ENCODE measurements around the gene TXLNG. TPM values are rescaled to one million over a fixed set of nuclear protein-coding genes. Genes with fewer than 3 reads are reported as not detected.
A peak's percentile ranks its signal among the peaks of the same experiment; 100 is the strongest.

Gene TXLNG
- total RNA-seq, 2 donors from 2014 or later = 10.9 to 12.9 TPM

DNA sequence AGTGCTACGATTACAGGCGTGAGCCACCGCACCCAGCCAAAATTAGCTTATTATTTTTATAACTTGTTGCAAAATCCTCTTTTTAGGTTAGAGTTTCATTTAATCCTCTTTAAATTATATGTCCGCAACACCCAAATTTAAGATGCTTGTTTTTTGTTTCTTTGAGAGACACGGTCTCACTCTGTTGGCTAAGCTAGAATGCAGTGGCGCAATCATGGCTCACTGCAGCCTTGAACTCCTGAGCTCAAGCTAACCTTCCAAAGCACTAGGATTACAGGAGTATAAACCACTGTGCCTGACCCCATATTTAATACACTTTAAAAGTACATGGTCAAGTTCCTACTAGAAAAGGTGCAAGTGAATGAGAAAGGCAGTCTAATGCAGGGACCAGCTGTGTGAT, 81.7 kb downstream of the TXLNG start:
- H3K4me1 ChIP-seq = peaks cover 14% of the 10 kb centered on the region
- TF ChIP-seq POLR2A (IDR thresholded peaks at IDR 0.05) = no peak
- TF ChIP-seq, protein P1, sequence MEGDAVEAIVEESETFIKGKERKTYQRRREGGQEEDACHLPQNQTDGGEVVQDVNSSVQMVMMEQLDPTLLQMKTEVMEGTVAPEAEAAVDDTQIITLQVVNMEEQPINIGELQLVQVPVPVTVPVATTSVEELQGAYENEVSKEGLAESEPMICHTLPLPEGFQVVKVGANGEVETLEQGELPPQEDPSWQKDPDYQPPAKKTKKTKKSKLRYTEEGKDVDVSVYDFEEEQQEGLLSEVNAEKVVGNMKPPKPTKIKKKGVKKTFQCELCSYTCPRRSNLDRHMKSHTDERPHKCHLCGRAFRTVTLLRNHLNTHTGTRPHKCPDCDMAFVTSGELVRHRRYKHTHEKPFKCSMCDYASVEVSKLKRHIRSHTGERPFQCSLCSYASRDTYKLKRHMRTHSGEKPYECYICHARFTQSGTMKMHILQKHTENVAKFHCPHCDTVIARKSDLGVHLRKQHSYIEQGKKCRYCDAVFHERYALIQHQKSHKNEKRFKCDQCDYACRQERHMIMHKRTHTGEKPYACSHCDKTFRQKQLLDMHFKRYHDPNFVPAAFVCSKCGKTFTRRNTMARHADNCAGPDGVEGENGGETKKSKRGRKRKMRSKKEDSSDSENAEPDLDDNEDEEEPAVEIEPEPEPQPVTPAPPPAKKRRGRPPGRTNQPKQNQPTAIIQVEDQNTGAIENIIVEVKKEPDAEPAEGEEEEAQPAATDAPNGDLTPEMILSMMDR (IDR thresholded peaks at IDR 0.05) = no peak
- no peaks in the 10 kb centered on the region for H3K36me3 ChIP-seq (replicated peaks in 1 of 2; ENCODE audit: insufficient read depth in 1 of 2, low read depth in 2 of 2)
- DNase-seq = no peak
- H3K27ac ChIP-seq = no peak overlapping the region
- H3K9me3 ChIP-seq = no peaks in the 10 kb centered on the region
- H3K4me3 ChIP-seq = no peak overlapping the region
- intact Hi-C loops (cut with DNase I) = no loop called here
- WGBS, 2 donors = 88 to 97% methylated on average over 4 to 6 of the region's 6 CpGs
- no peak for ATAC-seq
- no peaks in the 10 kb centered on the region for H3K27me3 ChIP-seq

DNA sequence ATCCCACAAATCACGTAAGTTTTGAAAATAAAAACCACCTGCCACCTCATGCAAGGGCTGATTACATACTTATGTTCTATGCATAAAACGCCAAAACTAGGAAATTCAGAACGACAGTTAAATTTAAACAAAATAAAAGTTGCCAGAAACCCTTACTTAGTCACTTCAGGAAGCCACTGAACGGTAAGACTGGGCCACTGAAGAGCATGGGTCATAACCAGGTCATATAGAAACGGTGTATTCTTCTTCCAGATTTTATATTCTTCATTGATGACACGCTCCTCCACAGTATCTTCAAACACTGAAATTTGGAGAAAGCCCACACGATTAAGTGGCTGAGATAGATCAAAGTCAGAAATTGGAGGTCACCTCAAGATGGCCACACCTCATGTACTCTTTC, 82.7 kb downstream of the TXLNG start:
- ATAC-seq = no peak
- intact Hi-C loops (cut with DNase I) = no loop called here
- no peaks in the 10 kb centered on the region for H3K9me3 ChIP-seq
- H3K27ac ChIP-seq = peak overlapping the region in 3 of 4 donors; percentile 66 to 95 (median 89)
- peak overlapping the region; percentile 37 to 41 for H3K4me3 ChIP-seq
- no peak for TF ChIP-seq POLR2A (IDR thresholded peaks at IDR 0.05)
- TF ChIP-seq, protein P1 (IDR thresholded peaks at IDR 0.05) = no peak
- 4% methylated on average over 7 of the region's 7 CpGs for WGBS, 2 donors
- no peaks in the 10 kb centered on the region for H3K27me3 ChIP-seq
- DNase-seq = no peak
- no peaks in the 10 kb centered on the region for H3K36me3 ChIP-seq (replicated peaks in 1 of 2; ENCODE audit: insufficient read depth in 1 of 2, low read depth in 2 of 2)
- H3K4me1 ChIP-seq = peaks cover 14% of the 10 kb centered on the region

DNA sequence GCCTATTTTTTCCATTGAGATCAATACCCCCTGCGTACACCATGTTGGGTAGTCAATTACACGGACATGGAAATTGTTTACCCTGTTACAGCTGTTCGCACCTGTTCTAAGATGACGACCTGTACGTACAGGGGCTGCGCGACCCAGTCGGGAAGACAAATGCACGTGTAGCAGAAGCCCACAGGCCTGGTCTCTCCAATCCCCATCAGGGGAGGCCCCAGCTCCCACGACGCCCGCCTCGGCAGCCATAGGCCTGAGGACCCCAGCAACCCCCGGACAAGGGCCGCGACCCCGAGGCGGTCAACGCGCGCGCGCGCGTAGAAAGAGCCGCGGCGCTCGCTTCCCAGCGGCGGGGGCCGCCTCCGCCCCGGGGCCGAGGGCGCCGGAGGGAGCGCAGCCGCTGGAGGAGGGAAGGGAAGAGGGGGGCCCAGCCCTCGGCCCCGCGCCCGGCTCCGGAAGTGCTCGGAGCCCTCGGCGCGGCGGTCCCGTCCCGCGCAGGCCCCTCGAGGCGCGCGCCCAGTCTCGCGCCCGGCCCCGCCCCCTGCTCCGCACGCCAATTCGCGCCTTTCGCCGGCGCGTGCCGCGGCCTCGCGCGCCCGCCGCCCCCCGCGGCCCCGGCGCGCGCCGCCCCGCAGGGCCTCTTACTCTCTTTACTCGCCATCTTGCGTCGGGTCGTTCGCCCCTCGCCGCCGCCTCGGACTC, 83.3 kb downstream of the TXLNG start:
- intact Hi-C loops (cut with DNase I) = no loop called here
- 0% methylated on average over 6 to 47 of the region's 92 CpGs for WGBS, 2 donors
- peak overlapping the region; percentile 66 to 95 (median 84) for H3K27ac ChIP-seq
- DNase-seq = peak in 3 of 4 donors; percentile 19 to 52 (median 36)
- H3K27me3 ChIP-seq = no peaks in the 10 kb centered on the region
- no peaks in the 10 kb centered on the region for H3K9me3 ChIP-seq
- peak; percentile 47 for ATAC-seq
- peak overlapping the region; percentile 37 to 41 for H3K4me3 ChIP-seq
- TF ChIP-seq, protein P1 (IDR thresholded peaks at IDR 0.05) = no peak
- no peak for TF ChIP-seq POLR2A (IDR thresholded peaks at IDR 0.05)
- peaks cover 14% of the 10 kb centered on the region for H3K4me1 ChIP-seq
- H3K36me3 ChIP-seq (replicated peaks in 1 of 2; ENCODE audit: insufficient read depth in 1 of 2, low read depth in 2 of 2) = no peaks in the 10 kb centered on the region

DNA sequence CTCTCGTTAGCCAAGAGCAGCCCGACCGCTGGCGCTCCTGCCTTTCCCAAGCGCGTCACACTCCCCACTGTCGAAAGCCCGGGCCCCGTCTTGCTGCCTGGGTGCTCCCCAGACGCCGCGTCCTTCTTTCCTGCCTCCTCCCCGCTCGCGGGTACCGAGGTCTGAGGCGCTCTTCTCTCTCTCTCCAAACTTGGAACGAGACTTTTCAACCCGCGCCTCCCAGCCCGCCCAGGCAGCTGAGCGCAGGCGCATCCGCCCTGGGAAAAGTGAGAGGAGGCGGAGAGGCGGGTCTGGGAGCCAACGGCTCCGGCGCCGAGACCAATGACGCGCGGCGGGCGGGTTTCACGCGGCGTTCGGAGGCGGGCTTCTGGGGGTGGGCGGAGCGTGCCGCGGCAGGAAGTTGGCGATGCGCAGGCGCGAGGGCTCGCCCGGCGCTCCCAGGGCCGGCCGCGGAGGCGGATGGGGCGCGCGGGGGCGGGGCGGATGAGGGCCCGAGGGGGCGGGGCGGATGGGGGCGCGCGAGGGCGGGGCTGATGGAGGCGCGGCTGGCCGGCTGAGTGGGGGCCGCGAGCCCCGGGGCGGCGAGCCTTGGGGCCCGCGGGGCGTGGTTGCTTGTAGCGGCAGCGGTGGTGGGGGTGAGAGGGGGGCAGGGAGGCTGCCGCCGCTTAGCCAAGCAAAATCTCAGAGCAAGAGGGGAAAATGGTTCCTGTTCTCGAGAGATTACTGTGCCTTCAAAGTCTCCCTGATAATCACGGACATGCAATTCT, 84.0 kb downstream of the TXLNG start, which contains the start of gene RBBP7:
TSS of gene RBBP7 (minus strand) at position 268 of the 767 bp plus-strand sequence. CDS start 309 bp downstream, outside the sequence.
- Histone ChIP-seq H3K27ac (peak within 1 kb of the TSS; percentile 66 to 95 (median 84)), H3K9me3 (no peaks in the 10 kb centered on the region), H3K36me3 (replicated peaks in 1 of 2; ENCODE audit: insufficient read depth in 1 of 2, low read depth in 2 of 2) (no peaks in the 10 kb centered on the region), H3K4me3 (peak within 1 kb of the TSS; percentile 37 to 41), H3K4me1 (peaks cover 14% of the 10 kb centered on the region), H3K27me3 (no peaks in the 10 kb centered on the region)
- DNase-seq = peak; percentile 90 to 93 (median 92)
- ATAC-seq = peak; percentile 93
- peak; percentile 86 to 93 (median 91) for TF ChIP-seq POLR2A (IDR thresholded peaks at IDR 0.05)
- TF ChIP-seq, protein P1 (IDR thresholded peaks at IDR 0.05) = peak in 1 of 7 experiments; percentile 3
- intact Hi-C loops (cut with DNase I) = no loop called here
- WGBS, 2 donors = 0% methylated on average over 63 of the region's 84 CpGs; no CpG with 5 or more reads in 1 of the 2 donors
